WERI-Rb-1 (cell line): Measurements from ENCODE around the gene SEC11C.

Source experiments
- DNase-seq: peaks from one replicate; pipeline ENCODE4 v3.0.0-alpha.2; 2020
- H3K27ac ChIP-seq: fragments of 250-450 bp; sonication (Bioruptor Pico); 2 replicates; pipeline ENCODE4 v1.5.1; 2020; ENCODE audit warnings: mild to moderate bottlenecking, moderate library complexity
- H3K27me3 ChIP-seq: fragments of 250-450 bp; sonication (Bioruptor Pico); 2 replicates; pipeline ENCODE4 v1.5.1; 2021; ENCODE audit warnings: mild to moderate bottlenecking, low read depth, moderate library complexity; ENCODE audit not compliant: insufficient read depth, severe bottlenecking
- H3K36me3 ChIP-seq: fragments of 250-450 bp; sonication (Bioruptor Pico); 2 replicates; pipeline ENCODE4 v1.5.1; 2020; ENCODE audit warnings: mild to moderate bottlenecking, moderate library complexity
- H3K4me3 ChIP-seq: 2 replicates; pipeline ENCODE4 v1.5.1; 2011; ENCODE audit warnings: low read depth, mild to moderate bottlenecking, control low read depth, low read length
- H3K9me3 ChIP-seq: fragments of 250-450 bp; sonication (Bioruptor Pico); 2 replicates; pipeline ENCODE4 v1.5.1; 2021; ENCODE audit warnings: mild to moderate bottlenecking, moderate library complexity; ENCODE audit not compliant: severe bottlenecking
- TF ChIP-seq, protein P1 (sequence below): IDR thresholded peaks from 2 replicates; pipeline ENCODE4 v1.5.1; 2011; ENCODE audit warnings: low read depth, mild to moderate bottlenecking, control low read depth, inconsistent platforms, low read length

Gene SEC11C

DNA sequence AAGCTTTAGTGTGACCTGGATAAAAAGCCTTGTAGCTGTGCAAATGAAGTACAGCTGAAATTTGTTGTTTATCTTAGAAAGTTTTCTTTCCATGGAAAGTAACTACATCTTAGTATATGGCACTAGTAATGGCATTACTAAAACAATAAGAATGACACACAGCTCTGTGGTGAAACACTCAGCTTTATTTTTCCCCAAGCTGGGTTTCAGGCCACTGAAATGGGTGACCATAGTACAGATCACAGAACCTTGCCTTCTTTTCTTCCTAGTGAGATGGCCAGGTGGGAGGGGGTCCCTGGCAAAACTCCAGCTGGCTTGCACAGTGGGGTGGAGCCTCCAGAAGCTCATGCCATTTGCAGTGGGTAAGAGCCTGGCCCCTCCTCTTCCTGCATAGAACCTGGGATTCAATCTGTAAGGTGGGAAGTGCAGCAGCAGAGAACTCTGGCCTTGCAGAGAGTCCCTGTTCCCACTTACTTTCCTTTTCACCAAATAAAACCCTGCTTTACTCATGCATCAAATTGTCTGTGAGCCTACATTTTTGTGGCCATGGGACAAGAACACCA is 62.7 kb downstream of the SEC11C start:
- H3K27me3 ChIP-seq, result no peaks in the 10 kb centered on the region
- no peak overlapping the region for H3K27ac ChIP-seq
- no peaks in the 10 kb centered on the region for H3K9me3 ChIP-seq
- TF ChIP-seq, protein P1, sequence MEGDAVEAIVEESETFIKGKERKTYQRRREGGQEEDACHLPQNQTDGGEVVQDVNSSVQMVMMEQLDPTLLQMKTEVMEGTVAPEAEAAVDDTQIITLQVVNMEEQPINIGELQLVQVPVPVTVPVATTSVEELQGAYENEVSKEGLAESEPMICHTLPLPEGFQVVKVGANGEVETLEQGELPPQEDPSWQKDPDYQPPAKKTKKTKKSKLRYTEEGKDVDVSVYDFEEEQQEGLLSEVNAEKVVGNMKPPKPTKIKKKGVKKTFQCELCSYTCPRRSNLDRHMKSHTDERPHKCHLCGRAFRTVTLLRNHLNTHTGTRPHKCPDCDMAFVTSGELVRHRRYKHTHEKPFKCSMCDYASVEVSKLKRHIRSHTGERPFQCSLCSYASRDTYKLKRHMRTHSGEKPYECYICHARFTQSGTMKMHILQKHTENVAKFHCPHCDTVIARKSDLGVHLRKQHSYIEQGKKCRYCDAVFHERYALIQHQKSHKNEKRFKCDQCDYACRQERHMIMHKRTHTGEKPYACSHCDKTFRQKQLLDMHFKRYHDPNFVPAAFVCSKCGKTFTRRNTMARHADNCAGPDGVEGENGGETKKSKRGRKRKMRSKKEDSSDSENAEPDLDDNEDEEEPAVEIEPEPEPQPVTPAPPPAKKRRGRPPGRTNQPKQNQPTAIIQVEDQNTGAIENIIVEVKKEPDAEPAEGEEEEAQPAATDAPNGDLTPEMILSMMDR, result no peak
- no peak overlapping the region for H3K4me3 ChIP-seq
- no peaks in the 10 kb centered on the region for H3K36me3 ChIP-seq
- no peak for DNase-seq

DNA sequence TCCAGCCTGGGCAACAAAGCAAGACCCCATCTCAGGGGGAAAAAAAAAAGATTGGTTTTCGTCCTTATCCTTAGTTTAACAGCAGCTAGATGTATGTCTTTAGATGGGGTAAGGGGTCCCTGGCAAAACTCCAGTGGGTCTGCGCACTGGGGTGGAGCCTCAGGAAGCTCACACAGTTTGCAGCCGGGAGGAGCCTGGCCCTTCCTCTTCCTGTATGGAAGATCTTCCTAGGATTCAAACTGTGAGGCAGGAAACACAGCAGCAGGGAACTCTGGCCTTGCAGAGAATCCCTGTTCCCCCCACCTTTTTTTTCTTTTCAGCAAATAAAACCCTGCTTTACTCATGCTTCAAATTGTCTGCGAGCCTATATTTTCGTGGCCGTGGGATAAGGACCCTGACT is 67.8 kb downstream of the SEC11C start:
- Histone ChIP-seq H3K9me3 (no peaks in the 10 kb centered on the region), H3K27ac (no peak overlapping the region), H3K36me3 (no peaks in the 10 kb centered on the region), H3K4me3 (no peak overlapping the region), H3K27me3 (no peaks in the 10 kb centered on the region)
- TF ChIP-seq, protein P1, result no peak
- no peak for DNase-seq
